Right atrium auricular region (tissue), 2 donors: ENCODE data around the gene C2CD2L. TPM values are rescaled to one million over a fixed set of nuclear protein-coding genes. Genes with fewer than 3 reads are reported as not detected.

Experiments used
- DNase-seq: peaks from one replicate; pipeline ENCODE4 v3.0.0-alpha.2; 2019; ENCODE audit warnings: low spot score
- H3K27ac ChIP-seq, 2 donors: fragments of 200-600 bp; sonication (generic); 1 replicate in 1 of 2; 2 replicates in 1 of 2; pipeline ENCODE4 v1.5.1; 2016 to 2019
- H3K27me3 ChIP-seq, 2 donors: fragments of 200-600 bp; sonication (generic); one replicate each; pipeline versions ENCODE4 v1.5.1 to v1.6.0; 2017 to 2019
- H3K36me3 ChIP-seq: fragments of 200-600 bp; sonication (generic); one replicate; pipeline ENCODE4 v1.5.1; 2016
- H3K4me1 ChIP-seq, 2 donors: fragments of 200-600 bp; sonication (generic); one replicate each; pipeline versions ENCODE4 v1.5.1 to v1.6.0; 2017 to 2019
- H3K4me3 ChIP-seq, 2 donors: fragments of 200-600 bp; sonication (generic); 1 replicate in 1 of 2; 2 replicates in 1 of 2; pipeline ENCODE4 v1.5.1; 2017 to 2019; ENCODE audit warnings: mild to moderate bottlenecking in 1 of 2, moderate library complexity in 1 of 2
- H3K9me3 ChIP-seq, 2 donors: fragments of 200-600 bp; sonication (generic); one replicate each; pipeline ENCODE4 v1.5.1; 2019
- CTCF ChIP-seq, 2 donors: fragments of 200-600 bp; sonication (generic); IDR thresholded peaks; one replicate each; pipeline ENCODE4 v1.5.1; 2019; ENCODE audit warnings: antibody characterized with exemption in 2 of 2
- total RNA-seq, 2 donors: library from RNA; depleted of rRNA; stranded (reverse); fragments of >200 nt; gene quantifications; one replicate each; pipeline ENCODE4 v1.1.0, GENCODE V29; 2016

The C2CD2L gene
- total RNA-seq, 2 donors from 2014 or later: 10.0 to 14.2 TPM

DNA sequence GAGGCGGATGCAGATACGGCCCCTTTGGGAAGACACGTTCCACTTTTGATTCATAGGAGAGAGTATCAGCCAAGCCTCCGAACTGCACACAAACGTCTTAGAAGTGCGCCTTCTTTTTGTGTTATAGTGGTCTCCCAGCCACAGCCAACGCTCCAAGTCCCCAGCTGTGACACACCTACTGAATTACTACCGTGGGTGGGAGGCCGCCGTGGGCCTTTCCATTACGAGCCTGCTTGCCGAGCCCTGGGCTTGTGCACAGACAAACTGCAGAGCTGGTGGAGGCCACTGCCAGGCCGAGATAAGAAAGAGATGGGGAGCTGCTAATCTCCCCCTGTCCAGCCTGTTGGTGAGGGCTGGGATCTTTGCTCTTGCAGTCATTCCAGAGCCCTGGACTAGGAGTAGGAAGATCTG is 21.7 kb upstream of the C2CD2L start:
- Histone ChIP-seq H3K4me1 (peaks cover 0 to 18% of the 10 kb centered on the region in 2 donors), H3K27ac (peak overlapping the region; percentile 90 to 95), H3K36me3 (peaks cover 18% of the 10 kb centered on the region), H3K4me3 (peak overlapping the region; percentile 74 to 90), H3K9me3 (no peaks in the 10 kb centered on the region), H3K27me3 (no peaks in the 10 kb centered on the region)
- no peak for TF ChIP-seq CTCF (IDR thresholded peaks at IDR 0.05)
- no peak for DNase-seq

DNA sequence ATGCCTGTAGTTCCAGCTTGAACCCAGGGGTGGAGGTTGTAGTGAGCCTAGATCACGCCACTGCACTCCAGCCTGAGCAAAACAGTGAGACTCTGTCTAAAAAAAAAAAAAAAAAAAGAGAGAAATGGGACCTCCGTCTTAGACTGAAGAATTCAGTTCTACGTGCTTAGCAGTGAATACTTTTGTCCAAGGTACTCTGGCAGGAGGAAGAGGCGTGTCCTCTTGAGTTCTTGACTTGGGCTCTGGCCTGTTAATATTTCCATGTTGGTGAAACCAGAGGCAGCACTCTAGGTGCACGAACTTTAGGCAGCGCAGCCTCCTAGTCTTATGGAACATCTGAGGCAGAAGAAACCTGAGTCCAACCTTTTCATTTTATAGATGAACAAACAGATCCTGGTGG is 20.0 kb upstream of the C2CD2L start:
- H3K36me3 ChIP-seq: peaks cover 3% of the 10 kb centered on the region
- peaks cover 0 to 18% of the 10 kb centered on the region in 2 donors for H3K4me1 ChIP-seq
- DNase-seq: no peak
- TF ChIP-seq CTCF (IDR thresholded peaks at IDR 0.05): no peak
- no peak overlapping the region for H3K4me3 ChIP-seq
- no peaks in the 10 kb centered on the region for H3K9me3 ChIP-seq
- H3K27ac ChIP-seq: no peak overlapping the region
- no peaks in the 10 kb centered on the region for H3K27me3 ChIP-seq

GRCh38 chr11:119087747-119088241 is 19.4 kb upstream of the C2CD2L start:
- no peak for DNase-seq
- H3K4me3 ChIP-seq: no peak overlapping the region
- no peaks in the 10 kb centered on the region for H3K27me3 ChIP-seq
- peaks cover 6% of the 10 kb centered on the region for H3K36me3 ChIP-seq
- H3K4me1 ChIP-seq: peaks cover 0 to 22% of the 10 kb centered on the region in 2 donors
- no peaks in the 10 kb centered on the region for H3K9me3 ChIP-seq
- TF ChIP-seq CTCF (IDR thresholded peaks at IDR 0.05): no peak
- no peak overlapping the region for H3K27ac ChIP-seq

GRCh38 chr11:119088406-119088805 is 18.7 kb upstream of the C2CD2L start:
- no peak overlapping the region for H3K27ac ChIP-seq
- H3K27me3 ChIP-seq: no peaks in the 10 kb centered on the region
- no peak for DNase-seq
- no peak for TF ChIP-seq CTCF (IDR thresholded peaks at IDR 0.05)
- no peak overlapping the region for H3K4me3 ChIP-seq
- H3K36me3 ChIP-seq: peaks cover 6% of the 10 kb centered on the region
- H3K9me3 ChIP-seq: no peaks in the 10 kb centered on the region
- H3K4me1 ChIP-seq: peaks cover 0 to 28% of the 10 kb centered on the region in 2 donors

DNA sequence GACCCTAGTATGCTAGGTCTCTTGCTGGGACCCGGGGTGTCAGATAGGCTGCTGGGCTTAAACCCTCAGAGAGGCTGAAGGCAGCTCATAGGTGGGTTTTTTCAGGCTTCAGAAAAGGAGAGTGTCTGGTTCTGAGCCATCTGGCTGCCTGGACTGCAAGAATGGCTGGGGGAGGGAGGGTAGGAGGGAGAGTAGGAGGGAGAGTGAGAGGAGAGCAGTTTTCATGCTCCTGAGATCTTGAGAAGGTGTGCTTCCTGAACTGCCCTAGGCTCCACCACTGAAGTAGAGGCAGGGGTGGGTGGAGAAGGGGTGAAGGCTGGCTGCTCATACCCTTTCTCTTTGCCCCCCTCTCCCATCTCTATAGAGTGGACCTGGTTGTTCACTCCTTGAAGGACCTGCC is 17.8 kb upstream of the C2CD2L start:
- no peak for DNase-seq
- H3K27me3 ChIP-seq: no peaks in the 10 kb centered on the region
- no peaks in the 10 kb centered on the region for H3K9me3 ChIP-seq
- H3K27ac ChIP-seq: no peak overlapping the region
- H3K4me3 ChIP-seq: no peak overlapping the region
- H3K36me3 ChIP-seq: peaks cover 6% of the 10 kb centered on the region
- peaks cover 0 to 34% of the 10 kb centered on the region in 2 donors for H3K4me1 ChIP-seq
- TF ChIP-seq CTCF (IDR thresholded peaks at IDR 0.05): no peak

GRCh38 chr11:119091178-119091577 is 16.0 kb upstream of the C2CD2L start:
- no peak for DNase-seq
- H3K9me3 ChIP-seq: no peaks in the 10 kb centered on the region
- H3K4me3 ChIP-seq: no peak overlapping the region
- TF ChIP-seq CTCF (IDR thresholded peaks at IDR 0.05): no peak
- no peaks in the 10 kb centered on the region for H3K27me3 ChIP-seq
- peaks cover 0 to 28% of the 10 kb centered on the region in 2 donors for H3K4me1 ChIP-seq
- no peak overlapping the region for H3K27ac ChIP-seq
- H3K36me3 ChIP-seq: peaks cover 6% of the 10 kb centered on the region
